Measurements from ENCODE around the gene TMEM108.

Gene TMEM108

DNA sequence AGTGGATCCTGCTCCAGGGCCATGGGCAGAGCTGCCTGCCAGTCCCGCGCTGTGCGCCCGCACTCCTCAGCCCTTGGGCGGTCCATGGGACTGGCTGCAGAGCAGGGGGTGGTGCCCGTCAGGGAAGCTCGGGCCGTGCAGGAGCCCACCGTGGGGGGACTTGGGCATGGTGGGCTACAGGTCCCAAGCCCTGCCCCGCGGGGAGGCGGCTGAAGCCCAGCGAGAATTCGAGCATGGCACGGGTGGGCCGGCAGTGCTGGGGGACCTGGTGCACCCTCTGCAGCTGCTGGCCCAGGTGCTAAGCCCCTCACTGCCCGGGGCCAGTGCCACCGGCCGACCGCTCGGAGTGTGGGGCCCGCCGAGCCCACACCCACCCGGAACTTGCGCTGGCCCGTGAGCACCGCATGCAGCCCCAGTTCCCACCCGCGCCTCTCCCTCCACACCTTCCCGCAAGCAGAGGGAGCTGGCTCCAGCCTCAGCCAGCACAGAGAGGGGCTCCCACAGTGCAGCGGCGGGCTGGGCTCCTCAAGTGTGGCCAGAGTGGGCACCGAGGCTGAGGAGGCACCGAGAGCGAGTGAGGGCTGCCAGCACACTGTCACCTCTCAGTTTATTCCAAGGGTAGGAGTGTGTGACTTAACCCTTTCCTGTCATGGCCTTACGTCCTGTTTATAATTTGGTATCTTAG is 129.3 kb downstream of the TMEM108 start:
- no peak overlapping the region for H3K4me3 ChIP-seq (ENCODE audit: low read depth, low read length, poor library complexity, severe bottlenecking)
- H3F3A ChIP-seq (ENCODE audit: insufficient read depth, low read length), result no peaks in the 10 kb centered on the region
- H3K4me2 ChIP-seq (ENCODE audit: low read length), result no peak overlapping the region
- H3K27me3 ChIP-seq (ENCODE audit: insufficient read depth, low read length), result no peaks in the 10 kb centered on the region
- H3K9ac ChIP-seq (ENCODE audit: low read length), result no peak overlapping the region
- H3K36me3 ChIP-seq (ENCODE audit: insufficient read depth, low read length), result no peaks in the 10 kb centered on the region
- no peaks in the 10 kb centered on the region for H3K9me2 ChIP-seq (ENCODE audit: low read depth, low read length)
- H3K4me1 ChIP-seq (ENCODE audit: insufficient read depth, low read length, severe bottlenecking), result no peaks in the 10 kb centered on the region
- no peaks in the 10 kb centered on the region for H3K79me2 ChIP-seq (ENCODE audit: insufficient read depth, low read length)
- no peaks in the 10 kb centered on the region for H3K9me3 ChIP-seq (ENCODE audit: low read length)
- no peak overlapping the region for H3K27ac ChIP-seq (ENCODE audit: low read depth, low read length, poor library complexity, severe bottlenecking)
- no peak overlapping the region for H2AFZ ChIP-seq (ENCODE audit: low read length)
- H4K20me1 ChIP-seq (ENCODE audit: insufficient read depth, low read length), result no peaks in the 10 kb centered on the region
- TF ChIP-seq, protein P1, sequence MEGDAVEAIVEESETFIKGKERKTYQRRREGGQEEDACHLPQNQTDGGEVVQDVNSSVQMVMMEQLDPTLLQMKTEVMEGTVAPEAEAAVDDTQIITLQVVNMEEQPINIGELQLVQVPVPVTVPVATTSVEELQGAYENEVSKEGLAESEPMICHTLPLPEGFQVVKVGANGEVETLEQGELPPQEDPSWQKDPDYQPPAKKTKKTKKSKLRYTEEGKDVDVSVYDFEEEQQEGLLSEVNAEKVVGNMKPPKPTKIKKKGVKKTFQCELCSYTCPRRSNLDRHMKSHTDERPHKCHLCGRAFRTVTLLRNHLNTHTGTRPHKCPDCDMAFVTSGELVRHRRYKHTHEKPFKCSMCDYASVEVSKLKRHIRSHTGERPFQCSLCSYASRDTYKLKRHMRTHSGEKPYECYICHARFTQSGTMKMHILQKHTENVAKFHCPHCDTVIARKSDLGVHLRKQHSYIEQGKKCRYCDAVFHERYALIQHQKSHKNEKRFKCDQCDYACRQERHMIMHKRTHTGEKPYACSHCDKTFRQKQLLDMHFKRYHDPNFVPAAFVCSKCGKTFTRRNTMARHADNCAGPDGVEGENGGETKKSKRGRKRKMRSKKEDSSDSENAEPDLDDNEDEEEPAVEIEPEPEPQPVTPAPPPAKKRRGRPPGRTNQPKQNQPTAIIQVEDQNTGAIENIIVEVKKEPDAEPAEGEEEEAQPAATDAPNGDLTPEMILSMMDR (IDR thresholded peaks at IDR 0.05; ENCODE audit: low read length), result no peak
- no peak for TF ChIP-seq EZH2 (IDR thresholded peaks at IDR 0.05; ENCODE audit: borderline replicate concordance, low read length)

DNA sequence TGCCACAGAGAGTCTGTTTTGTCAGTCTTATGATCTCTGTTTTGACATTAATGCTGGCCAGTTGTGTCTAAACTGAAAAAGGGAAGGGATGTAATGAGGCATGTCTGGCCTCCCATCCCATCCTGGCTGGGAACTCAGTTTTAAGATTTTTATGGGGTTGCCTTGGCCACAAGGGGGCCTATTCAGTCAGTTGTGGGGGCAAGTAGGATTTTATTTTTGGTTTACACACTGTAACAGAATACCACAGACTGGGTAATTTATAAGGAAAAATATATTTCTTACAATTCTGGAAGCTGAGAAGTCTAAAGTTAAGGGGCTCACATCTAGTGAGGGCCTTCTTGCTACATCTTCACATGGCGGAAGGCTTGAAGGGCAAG is 129.8 kb downstream of the TMEM108 start:
- Histone ChIP-seq H3K79me2 (ENCODE audit: insufficient read depth, low read length) (no peaks in the 10 kb centered on the region), H3K4me1 (ENCODE audit: insufficient read depth, low read length, severe bottlenecking) (no peaks in the 10 kb centered on the region), H3K27ac (ENCODE audit: low read depth, low read length, poor library complexity, severe bottlenecking) (no peak overlapping the region), H3F3A (ENCODE audit: insufficient read depth, low read length) (no peaks in the 10 kb centered on the region), H3K4me3 (ENCODE audit: low read depth, low read length, poor library complexity, severe bottlenecking) (no peak overlapping the region), H3K9ac (ENCODE audit: low read length) (no peak overlapping the region), H3K36me3 (ENCODE audit: insufficient read depth, low read length) (no peaks in the 10 kb centered on the region), H3K4me2 (ENCODE audit: low read length) (no peak overlapping the region), H3K9me3 (ENCODE audit: low read length) (no peaks in the 10 kb centered on the region), H2AFZ (ENCODE audit: low read length) (no peak overlapping the region), H3K27me3 (ENCODE audit: insufficient read depth, low read length) (no peaks in the 10 kb centered on the region), H4K20me1 (ENCODE audit: insufficient read depth, low read length) (no peaks in the 10 kb centered on the region), H3K9me2 (ENCODE audit: low read depth, low read length) (no peaks in the 10 kb centered on the region)
- TF ChIP-seq, protein P1 (IDR thresholded peaks at IDR 0.05; ENCODE audit: low read length), result 0 out of 2 replicates have a peak, but pooled peaks have one; percentile 12
- TF ChIP-seq EZH2 (IDR thresholded peaks at IDR 0.05; ENCODE audit: borderline replicate concordance, low read length), result no peak

DNA sequence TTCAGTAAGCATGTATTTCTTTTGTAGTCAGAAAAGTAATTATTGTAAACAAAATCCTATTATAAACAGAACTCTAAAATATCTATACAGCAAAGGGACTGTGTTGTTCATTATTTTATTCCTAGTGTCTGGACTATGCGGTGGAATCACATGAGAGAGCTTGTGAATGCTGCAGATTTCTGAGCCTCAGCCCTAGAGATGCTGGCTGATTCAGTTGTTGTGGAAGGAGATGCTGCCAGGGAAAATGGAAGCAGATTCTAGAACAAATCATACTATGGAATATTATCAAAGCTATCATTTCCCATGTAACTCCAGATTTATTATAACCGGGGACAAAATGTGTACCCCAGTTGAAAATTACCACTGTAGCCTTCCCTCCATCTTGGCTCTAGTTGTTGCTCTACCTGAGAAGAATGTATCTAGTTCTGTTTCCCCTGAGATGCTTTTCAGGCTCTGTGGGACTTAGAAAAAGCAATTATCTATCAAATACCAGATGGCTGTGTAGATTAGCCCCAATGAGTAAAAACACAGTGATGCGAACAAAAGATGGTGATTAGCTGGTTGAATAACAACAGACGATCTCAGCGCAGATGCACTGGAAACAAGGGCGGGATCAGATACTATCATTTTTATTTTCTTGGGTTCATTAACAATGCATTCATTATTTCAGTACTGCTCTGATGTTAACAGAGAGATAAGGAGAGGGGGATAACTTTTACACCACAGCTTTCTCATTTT is 131.3 kb downstream of the TMEM108 start:
- no peaks in the 10 kb centered on the region for H3K9me2 ChIP-seq (ENCODE audit: low read depth, low read length)
- no peak overlapping the region for H3K27ac ChIP-seq (ENCODE audit: low read depth, low read length, poor library complexity, severe bottlenecking)
- no peak overlapping the region for H3K4me2 ChIP-seq (ENCODE audit: low read length)
- H3K4me3 ChIP-seq (ENCODE audit: low read depth, low read length, poor library complexity, severe bottlenecking), result no peak overlapping the region
- H4K20me1 ChIP-seq (ENCODE audit: insufficient read depth, low read length), result no peaks in the 10 kb centered on the region
- H3K9me3 ChIP-seq (ENCODE audit: low read length), result no peaks in the 10 kb centered on the region
- no peaks in the 10 kb centered on the region for H3K27me3 ChIP-seq (ENCODE audit: insufficient read depth, low read length)
- no peak overlapping the region for H2AFZ ChIP-seq (ENCODE audit: low read length)
- no peak for TF ChIP-seq EZH2 (IDR thresholded peaks at IDR 0.05; ENCODE audit: borderline replicate concordance, low read length)
- TF ChIP-seq, protein P1 (IDR thresholded peaks at IDR 0.05; ENCODE audit: low read length), result no peak
- H3K9ac ChIP-seq (ENCODE audit: low read length), result no peak overlapping the region
- H3K4me1 ChIP-seq (ENCODE audit: insufficient read depth, low read length, severe bottlenecking), result no peaks in the 10 kb centered on the region
- no peaks in the 10 kb centered on the region for H3F3A ChIP-seq (ENCODE audit: insufficient read depth, low read length)
- H3K79me2 ChIP-seq (ENCODE audit: insufficient read depth, low read length), result no peaks in the 10 kb centered on the region
- no peaks in the 10 kb centered on the region for H3K36me3 ChIP-seq (ENCODE audit: insufficient read depth, low read length)

All from OCI-LY1 (cell line).